NCI-H187 treated with DMSO at 0.1 percent for 48 hours (cell line): Measurements from ENCODE around the gene KDM5B.

Experiments used
- DNase-seq: peaks from one replicate; lab custom pipeline; 2025; lab: John Stamatoyannopoulos, UW

The KDM5B gene

GRCh38 chr1:202711949-202712635 lies 96.1 kb downstream of the KDM5B start:
- DNase-seq, result no peak

DNA sequence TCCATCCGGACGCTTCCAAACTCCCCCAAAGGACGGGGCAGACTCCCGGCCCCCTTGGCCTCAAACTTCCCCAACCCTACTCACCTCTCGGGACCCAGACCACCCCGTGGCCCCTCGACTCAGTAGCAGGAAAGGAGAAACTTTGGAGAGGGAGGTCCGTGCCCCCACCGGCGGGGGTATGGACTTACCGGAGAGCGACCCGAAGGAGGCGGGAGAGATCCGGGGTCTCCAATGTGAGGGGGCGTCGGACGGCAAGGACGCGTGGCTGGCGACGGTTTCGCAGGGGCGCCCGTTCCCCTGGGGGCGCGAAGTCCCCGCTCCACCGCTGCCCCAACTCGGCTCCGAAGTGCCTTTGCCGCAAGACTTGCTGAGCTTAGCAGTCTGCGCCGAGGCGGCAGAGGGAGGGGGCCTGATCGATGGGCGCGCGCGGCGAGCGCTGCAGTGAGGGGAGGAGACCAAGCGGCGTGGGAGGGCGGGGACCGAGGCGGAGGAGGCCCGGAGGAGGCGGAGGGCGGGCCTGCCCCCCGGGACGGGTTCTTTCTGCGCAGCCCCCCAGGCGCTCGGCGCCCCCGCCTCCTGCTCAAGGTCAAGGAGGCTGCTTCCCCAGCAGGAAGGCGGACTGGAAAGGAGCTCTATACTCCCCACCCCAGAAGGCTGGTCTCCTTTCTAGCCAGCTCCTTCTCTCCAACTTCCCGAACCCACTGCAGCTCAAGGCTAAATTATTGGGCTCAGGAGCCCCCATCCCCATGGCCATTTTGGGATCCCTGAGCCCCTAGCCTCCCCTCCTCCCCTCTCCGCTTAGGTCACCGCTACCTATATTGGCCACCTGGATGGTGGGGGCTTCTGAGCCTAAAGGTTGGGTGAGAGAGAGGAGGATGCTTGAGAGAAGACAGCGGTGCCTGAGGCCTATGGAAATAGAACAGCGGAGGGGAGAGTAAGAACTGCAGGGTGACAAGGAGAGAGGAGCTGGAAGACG lies 97.9 kb downstream of the KDM5B start, which contains the start of gene SYT2:
TSS of gene SYT2 (minus strand) at position 385 of the 976 bp plus-strand sequence. CDS start 104,682 bp downstream, outside the sequence.
- peak; percentile 36 for DNase-seq

GRCh38 chr1:202709276-202710041 lies 98.8 kb downstream of the KDM5B start:
- DNase-seq, result no peak

GRCh38 chr1:202708456-202709275 lies 99.6 kb downstream of the KDM5B start:
- DNase-seq, result no peak

GRCh38 chr1:202706851-202707250 lies 101.4 kb downstream of the KDM5B start:
- no peak for DNase-seq

GRCh38 chr1:202704601-202705000 lies 103.6 kb downstream of the KDM5B start:
- DNase-seq, result no peak

GRCh38 chr1:202703191-202703590 lies 105.0 kb downstream of the KDM5B start:
- DNase-seq, result no peak

DNA sequence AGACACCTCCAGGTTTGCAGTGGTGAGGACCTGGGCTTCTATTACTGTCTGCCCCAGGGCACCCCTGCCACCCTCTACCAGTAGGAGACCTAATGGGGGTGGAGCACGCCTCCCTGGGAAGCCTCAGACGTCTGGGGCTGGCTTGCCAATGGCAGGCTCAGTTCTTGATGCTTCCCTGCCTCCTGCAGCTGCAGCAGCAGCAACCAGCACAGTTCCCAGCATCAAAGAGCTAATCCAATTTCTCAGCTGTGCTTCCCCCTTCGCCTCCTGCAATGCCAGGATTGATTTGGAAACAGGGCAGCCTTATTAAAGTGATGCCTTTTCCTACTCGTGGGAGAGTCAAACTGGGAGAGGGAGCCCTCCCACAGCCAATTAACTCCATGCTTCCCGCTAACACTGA lies 106.1 kb downstream of the KDM5B start:
- DNase-seq, result no peak

DNA sequence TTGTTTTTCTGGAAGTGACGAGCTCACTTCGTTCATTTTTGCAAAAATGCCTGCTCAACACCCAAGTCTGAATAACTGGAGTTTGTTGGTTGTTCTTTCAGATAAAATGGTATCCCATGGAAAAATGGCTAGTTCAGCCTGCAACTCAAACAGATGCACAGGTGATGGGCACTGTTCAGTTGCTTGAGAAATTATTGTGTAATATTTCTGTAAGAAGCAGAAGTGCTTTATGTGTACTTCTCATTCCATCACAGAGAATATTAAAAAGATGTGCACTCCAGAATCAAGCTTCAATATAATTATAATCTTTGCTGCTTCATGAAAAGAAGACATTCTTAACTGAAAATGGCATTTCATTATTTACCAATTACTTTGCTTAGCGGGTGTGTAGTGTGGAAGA lies 107.0 kb downstream of the KDM5B start:
- no peak for DNase-seq

- no peak for DNase-seq
These were observed 108.2 kb downstream of the KDM5B start for GRCh38 chr1:202700061-202700460.

GRCh38 chr1:202698276-202698675 lies 109.9 kb downstream of the KDM5B start:
- DNase-seq, result no peak

DNA sequence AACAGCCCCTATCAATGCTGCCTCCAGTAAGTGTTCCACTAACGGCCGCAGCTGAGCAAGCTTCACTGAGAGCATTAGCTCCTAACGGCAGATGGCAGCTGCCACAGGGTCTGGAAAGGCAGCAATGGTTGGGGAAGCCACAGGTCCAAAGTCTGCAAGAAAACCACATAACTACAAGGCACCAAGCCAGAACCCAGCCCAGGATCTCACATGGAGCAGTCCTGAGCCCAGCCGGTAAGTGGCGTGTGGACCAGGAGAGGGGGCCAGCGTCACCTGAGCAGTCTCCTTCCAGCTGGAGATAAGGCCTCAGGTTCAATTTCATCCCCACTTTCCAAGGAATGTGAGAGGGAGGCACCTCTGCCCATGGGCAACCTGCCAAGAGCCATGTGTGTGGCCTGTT lies 111.2 kb downstream of the KDM5B start:
- no peak for DNase-seq

DNA sequence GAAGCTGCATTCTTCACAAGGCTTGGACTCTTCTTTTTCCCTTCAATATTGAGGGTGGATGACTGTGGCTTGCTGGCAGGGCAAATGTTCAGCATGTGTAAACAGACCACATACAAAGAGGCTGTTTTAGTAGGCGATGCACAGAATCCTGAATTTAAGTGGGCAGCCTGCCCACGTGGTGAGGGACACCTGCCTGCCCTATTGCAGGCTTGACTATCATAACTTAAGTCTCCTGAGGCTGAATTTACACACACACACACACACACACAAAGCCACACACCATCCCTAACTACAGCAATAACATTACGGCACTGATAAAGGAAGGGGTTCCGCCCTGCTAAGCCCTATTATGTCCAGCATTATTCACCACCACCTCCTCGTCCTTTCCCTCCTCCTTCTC lies 113.9 kb downstream of the KDM5B start:
- DNase-seq, result peak; percentile 66

DNA sequence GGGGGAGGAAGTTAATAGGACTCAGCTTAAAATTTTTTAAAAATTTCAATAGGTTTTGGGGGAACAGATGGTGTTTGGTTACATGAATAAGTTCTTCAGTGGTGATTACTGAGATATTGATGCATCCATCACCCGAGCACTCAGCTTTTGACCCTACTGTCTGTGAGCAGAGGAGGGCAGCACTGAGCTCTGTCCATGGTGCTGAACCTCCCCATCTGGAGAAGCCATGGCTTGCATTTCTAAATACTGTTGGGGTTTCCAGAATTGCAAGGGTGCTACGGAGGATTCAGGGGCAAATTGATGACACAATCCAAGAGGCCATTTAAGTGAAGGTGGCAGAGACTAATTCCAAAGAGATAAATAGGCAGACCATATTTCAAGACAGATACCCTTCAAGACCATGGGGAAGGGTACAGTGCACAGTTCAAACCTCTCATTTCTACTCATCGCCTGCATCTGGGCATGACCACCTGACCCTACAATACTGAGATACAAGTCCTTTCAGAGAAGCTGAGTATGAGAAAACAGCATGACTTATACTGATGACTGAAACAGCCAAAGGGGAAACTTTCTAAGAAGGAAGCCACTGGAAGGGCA lies 115.2 kb downstream of the KDM5B start:
- no peak for DNase-seq

GRCh38 chr1:202691816-202692215 lies 116.4 kb downstream of the KDM5B start:
- peak; percentile 83 for DNase-seq

- no peak for DNase-seq
These were observed 118.5 kb downstream of the KDM5B start for GRCh38 chr1:202689493-202690342.

- DNase-seq, result no peak
These were observed 119.1 kb downstream of the KDM5B start for GRCh38 chr1:202689082-202689481.

DNA sequence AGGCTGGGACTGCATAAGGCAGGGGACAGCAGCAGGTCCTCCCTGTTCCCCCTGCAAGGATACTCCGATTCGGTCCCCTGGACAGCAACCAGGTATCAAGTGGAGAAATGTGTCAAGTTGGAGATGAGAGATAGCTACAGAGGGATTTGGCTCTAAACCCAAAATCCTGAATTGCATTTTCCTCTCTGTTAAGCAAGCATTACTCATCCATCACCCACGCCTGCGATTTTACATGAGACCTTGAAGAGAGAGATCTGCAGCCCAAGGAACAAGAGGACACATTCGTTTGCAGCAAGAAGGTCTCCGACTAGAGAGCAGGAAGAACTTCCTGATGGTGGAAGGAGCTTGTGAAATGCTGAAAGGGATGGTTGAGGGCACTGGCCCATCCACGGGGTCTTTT lies 119.8 kb downstream of the KDM5B start:
- no peak for DNase-seq

DNA sequence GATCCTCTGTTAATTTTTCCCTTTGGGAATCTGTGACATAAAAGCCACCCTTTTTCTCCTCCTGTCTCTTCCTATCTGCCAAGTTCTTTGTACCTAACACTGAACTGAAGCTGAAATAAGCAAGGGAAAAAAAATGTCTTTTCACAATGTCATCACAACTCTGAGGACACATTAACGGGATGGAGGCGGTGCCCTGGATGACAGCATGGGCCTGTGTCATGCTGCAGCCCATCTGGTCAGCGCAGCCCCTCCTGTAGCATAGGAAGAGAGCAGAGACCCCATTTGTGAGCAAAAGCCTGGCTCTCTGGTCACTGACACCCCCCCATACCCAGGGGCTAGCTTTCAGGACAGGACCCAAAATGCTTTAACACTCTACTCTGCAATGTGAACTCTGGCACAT lies 120.4 kb downstream of the KDM5B start:
- no peak for DNase-seq

DNA sequence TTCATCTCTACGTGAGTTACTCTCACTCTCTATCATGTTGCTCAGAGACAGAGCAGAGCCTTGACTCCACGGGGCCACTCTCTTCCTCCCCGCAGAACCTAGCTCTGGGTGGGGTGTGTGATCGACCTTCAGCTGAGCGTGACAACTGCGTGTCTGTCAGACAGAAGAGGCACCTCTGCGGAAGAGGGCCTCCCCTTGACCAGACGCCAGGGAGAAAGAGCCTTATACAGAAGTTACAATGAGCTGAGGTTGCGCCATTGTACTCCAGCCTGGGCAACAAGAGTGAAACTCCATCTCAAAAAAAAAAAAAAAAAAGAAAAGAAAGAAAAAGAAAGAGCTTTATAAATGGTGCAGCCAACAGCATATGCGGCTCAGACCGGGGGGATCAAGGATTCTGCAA lies 120.9 kb downstream of the KDM5B start:
- no peak for DNase-seq
